Midbrain (tissue), 1 donor: ENCODE measurements around the gene CTDSPL.

Experiments used
- DNase-seq: peaks from one replicate; lab custom pipeline; 2025; lab: John Stamatoyannopoulos, UW

CTDSPL gene

GRCh38 chr3:37943126-37943525 lies 81.4 kb downstream of the CTDSPL start:
- no peak for DNase-seq

GRCh38 chr3:37943631-37944314 lies 82.1 kb downstream of the CTDSPL start:
- DNase-seq, result no peak

GRCh38 chr3:37944391-37944842 lies 82.7 kb downstream of the CTDSPL start:
- no peak for DNase-seq

- DNase-seq, result no peak
These were observed 83.6 kb downstream of the CTDSPL start for GRCh38 chr3:37945156-37945806.

- DNase-seq, result no peak
These were observed 84.3 kb downstream of the CTDSPL start for GRCh38 chr3:37945807-37946530.

GRCh38 chr3:37946531-37946889 lies 84.8 kb downstream of the CTDSPL start:
- DNase-seq, result no peak

- no peak for DNase-seq
These were observed 88.2 kb downstream of the CTDSPL start for GRCh38 chr3:37949866-37950265.

- DNase-seq, result no peak
These were observed 90.9 kb downstream of the CTDSPL start for GRCh38 chr3:37952564-37952963.

GRCh38 chr3:37953226-37953625 lies 91.5 kb downstream of the CTDSPL start:
- DNase-seq, result no peak

- DNase-seq, result no peak
These were observed 92.2 kb downstream of the CTDSPL start for GRCh38 chr3:37953707-37954394.

- DNase-seq, result no peak
These were observed 93.2 kb downstream of the CTDSPL start for GRCh38 chr3:37954881-37955280.

- DNase-seq, result no peak
These were observed 94.4 kb downstream of the CTDSPL start for GRCh38 chr3:37955918-37956707.

GRCh38 chr3:37956723-37957538 lies 95.3 kb downstream of the CTDSPL start:
- DNase-seq, result no peak

GRCh38 chr3:37957539-37957936 lies 95.9 kb downstream of the CTDSPL start:
- no peak for DNase-seq

GRCh38 chr3:37961622-37962431 lies 100.1 kb downstream of the CTDSPL start:
- DNase-seq, result no peak

GRCh38 chr3:37963016-37963415 lies 101.3 kb downstream of the CTDSPL start:
- DNase-seq, result no peak

- no peak for DNase-seq
These were observed 102.0 kb downstream of the CTDSPL start for GRCh38 chr3:37963635-37964034.

GRCh38 chr3:37964146-37964545 lies 102.5 kb downstream of the CTDSPL start:
- DNase-seq, result no peak

- no peak for DNase-seq
These were observed 103.0 kb downstream of the CTDSPL start for GRCh38 chr3:37964716-37965115.
